Loucy (cell line): ENCODE data around the gene SECISBP2.

Experiments
- CTCF ChIP-seq: fragments of 200-600 bp; sonication (generic); conservative IDR thresholded peaks from 2 replicates; pipeline ENCODE4 v1.5.1; 2014; ENCODE audit warnings: mild to moderate bottlenecking, antibody characterized with exemption, low read length
- EZH2phosphoT487 ChIP-seq: fragments of 200-600 bp; IDR thresholded peaks from 2 replicates; pipeline ENCODE4 v1.6.1; 2018; ENCODE audit warnings: antibody characterized with exemption, mild to moderate bottlenecking, moderate library complexity, borderline replicate concordance

GRCh38 chr9:89277454-89277853 is 40.8 kb upstream of the SECISBP2 start:
- no peak for TF ChIP-seq CTCF
- TF ChIP-seq EZH2phosphoT487: no peak
